ENCODE results near the gene HACD3.

The HACD3 gene

GRCh38 chr15:65553691-65554090, 23.4 kb downstream of the HACD3 start:
- no peak overlapping the region for H3K4me3 ChIP-seq (ENCODE audit: low read depth, low read length)
- no peaks in the 10 kb centered on the region for H3K79me2 ChIP-seq
- no peaks in the 10 kb centered on the region for H3K4me1 ChIP-seq
- H3K9me3 ChIP-seq (ENCODE audit: control insufficient read depth, low read length) = no peaks in the 10 kb centered on the region
- H3K36me3 ChIP-seq (ENCODE audit: control insufficient read depth, insufficient read depth, low read length) = no peaks in the 10 kb centered on the region
- H3K4me2 ChIP-seq (ENCODE audit: low read length) = no peak overlapping the region
- H3K27me3 ChIP-seq (ENCODE audit: control insufficient read depth, insufficient read depth, low read length) = no peaks in the 10 kb centered on the region
- no peak overlapping the region for H2AFZ ChIP-seq
- TF ChIP-seq, protein P1, sequence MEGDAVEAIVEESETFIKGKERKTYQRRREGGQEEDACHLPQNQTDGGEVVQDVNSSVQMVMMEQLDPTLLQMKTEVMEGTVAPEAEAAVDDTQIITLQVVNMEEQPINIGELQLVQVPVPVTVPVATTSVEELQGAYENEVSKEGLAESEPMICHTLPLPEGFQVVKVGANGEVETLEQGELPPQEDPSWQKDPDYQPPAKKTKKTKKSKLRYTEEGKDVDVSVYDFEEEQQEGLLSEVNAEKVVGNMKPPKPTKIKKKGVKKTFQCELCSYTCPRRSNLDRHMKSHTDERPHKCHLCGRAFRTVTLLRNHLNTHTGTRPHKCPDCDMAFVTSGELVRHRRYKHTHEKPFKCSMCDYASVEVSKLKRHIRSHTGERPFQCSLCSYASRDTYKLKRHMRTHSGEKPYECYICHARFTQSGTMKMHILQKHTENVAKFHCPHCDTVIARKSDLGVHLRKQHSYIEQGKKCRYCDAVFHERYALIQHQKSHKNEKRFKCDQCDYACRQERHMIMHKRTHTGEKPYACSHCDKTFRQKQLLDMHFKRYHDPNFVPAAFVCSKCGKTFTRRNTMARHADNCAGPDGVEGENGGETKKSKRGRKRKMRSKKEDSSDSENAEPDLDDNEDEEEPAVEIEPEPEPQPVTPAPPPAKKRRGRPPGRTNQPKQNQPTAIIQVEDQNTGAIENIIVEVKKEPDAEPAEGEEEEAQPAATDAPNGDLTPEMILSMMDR (IDR thresholded peaks at IDR 0.05) = no peak
- no peak overlapping the region for H3K9ac ChIP-seq
- no peak overlapping the region for H3K27ac ChIP-seq

DNA sequence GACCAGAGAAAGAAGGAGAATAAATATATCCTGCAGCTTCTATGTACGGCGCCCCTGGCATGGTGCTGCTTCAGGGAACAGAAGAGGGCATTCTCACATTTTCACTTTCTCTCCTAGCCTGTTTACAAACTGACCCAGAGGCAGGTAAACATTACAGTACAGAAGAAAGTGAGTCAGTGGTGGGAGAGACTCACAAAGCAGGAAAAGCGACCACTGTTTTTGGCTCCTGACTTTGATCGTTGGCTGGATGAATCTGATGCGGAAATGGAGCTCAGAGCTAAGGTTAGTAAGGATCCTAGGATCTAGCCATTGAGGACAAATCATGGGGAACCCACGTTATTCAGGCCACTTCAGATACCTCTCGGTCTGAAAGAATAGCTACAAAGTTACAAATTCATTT, 26.4 kb downstream of the HACD3 start:
- TF ChIP-seq, protein P1 (IDR thresholded peaks at IDR 0.05) = no peak
- Histone ChIP-seq H3K4me1 (no peaks in the 10 kb centered on the region), H3K36me3 (ENCODE audit: control insufficient read depth, insufficient read depth, low read length) (no peaks in the 10 kb centered on the region), H2AFZ (no peak overlapping the region), H3K27me3 (ENCODE audit: control insufficient read depth, insufficient read depth, low read length) (no peaks in the 10 kb centered on the region), H3K79me2 (no peaks in the 10 kb centered on the region), H3K9me3 (ENCODE audit: control insufficient read depth, low read length) (no peaks in the 10 kb centered on the region), H3K27ac (no peak overlapping the region), H3K4me3 (ENCODE audit: low read depth, low read length) (no peak overlapping the region), H3K9ac (no peak overlapping the region), H3K4me2 (ENCODE audit: low read length) (no peak overlapping the region)

DNA sequence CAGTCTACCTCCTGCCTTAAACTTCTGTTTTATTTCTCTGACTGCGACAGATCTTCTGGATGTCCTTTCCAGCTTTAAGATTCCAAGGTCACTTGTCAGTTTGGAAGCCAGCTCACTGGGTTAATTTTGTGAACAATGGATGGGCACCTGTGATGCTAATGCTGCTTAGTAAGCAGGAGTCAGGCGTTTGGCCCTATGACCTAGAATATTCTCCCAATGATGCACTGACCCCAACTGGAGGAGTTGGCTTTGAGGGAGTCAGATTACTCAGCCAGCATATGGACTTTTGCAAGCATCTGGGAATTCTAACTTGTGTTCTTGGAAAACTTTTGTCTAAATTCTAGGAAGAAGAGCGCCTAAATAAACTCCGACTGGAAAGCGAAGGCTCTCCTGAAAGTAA, 28.1 kb downstream of the HACD3 start:
- Histone ChIP-seq H3K4me2 (ENCODE audit: low read length) (no peak overlapping the region), H3K27ac (no peak overlapping the region), H3K36me3 (ENCODE audit: control insufficient read depth, insufficient read depth, low read length) (no peaks in the 10 kb centered on the region), H3K4me3 (ENCODE audit: low read depth, low read length) (no peak overlapping the region), H3K79me2 (no peaks in the 10 kb centered on the region), H3K4me1 (no peaks in the 10 kb centered on the region), H3K27me3 (ENCODE audit: control insufficient read depth, insufficient read depth, low read length) (no peaks in the 10 kb centered on the region), H3K9ac (no peak overlapping the region), H3K9me3 (ENCODE audit: control insufficient read depth, low read length) (no peaks in the 10 kb centered on the region), H2AFZ (no peak overlapping the region)
- TF ChIP-seq, protein P1 (IDR thresholded peaks at IDR 0.05) = no peak

- Histone ChIP-seq H3K27me3 (ENCODE audit: control insufficient read depth, insufficient read depth, low read length) (no peaks in the 10 kb centered on the region), H3K36me3 (ENCODE audit: control insufficient read depth, insufficient read depth, low read length) (no peaks in the 10 kb centered on the region), H3K4me2 (ENCODE audit: low read length) (no peak overlapping the region), H3K4me3 (ENCODE audit: low read depth, low read length) (no peak overlapping the region), H3K9ac (no peak overlapping the region), H3K9me3 (ENCODE audit: control insufficient read depth, low read length) (no peaks in the 10 kb centered on the region), H3K79me2 (no peaks in the 10 kb centered on the region), H2AFZ (no peak overlapping the region), H3K27ac (no peak overlapping the region), H3K4me1 (no peaks in the 10 kb centered on the region)
- TF ChIP-seq, protein P1 (IDR thresholded peaks at IDR 0.05) = no peak
Measured at GRCh38 chr15:65558997-65559760, 28.9 kb downstream of the HACD3 start.

DNA sequence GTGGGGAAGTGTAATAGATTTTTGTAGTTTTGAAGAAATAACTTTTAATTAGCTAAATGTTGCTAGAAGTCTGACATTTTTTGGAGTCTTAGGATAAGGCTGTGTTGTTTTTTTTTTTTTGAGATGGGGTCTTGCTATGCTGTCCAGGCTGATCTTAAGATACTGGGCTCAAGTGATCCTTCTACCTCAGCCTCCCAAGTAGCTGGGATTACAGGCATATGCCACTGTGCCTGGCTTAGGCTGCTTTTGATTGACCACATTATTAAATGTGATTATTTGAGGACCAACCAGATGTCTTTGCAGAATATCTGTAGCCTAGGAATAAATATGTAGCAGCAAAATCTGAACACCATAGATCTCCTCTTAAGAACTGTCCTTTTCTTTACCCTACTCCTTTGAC, 29.7 kb downstream of the HACD3 start:
- Histone ChIP-seq H3K36me3 (ENCODE audit: control insufficient read depth, insufficient read depth, low read length) (no peaks in the 10 kb centered on the region), H3K4me3 (ENCODE audit: low read depth, low read length) (no peak overlapping the region), H3K4me2 (ENCODE audit: low read length) (no peak overlapping the region), H2AFZ (no peak overlapping the region), H3K4me1 (no peaks in the 10 kb centered on the region), H3K79me2 (no peaks in the 10 kb centered on the region), H3K27me3 (ENCODE audit: control insufficient read depth, insufficient read depth, low read length) (no peaks in the 10 kb centered on the region), H3K27ac (no peak overlapping the region), H3K9ac (no peak overlapping the region), H3K9me3 (ENCODE audit: control insufficient read depth, low read length) (no peaks in the 10 kb centered on the region)
- TF ChIP-seq, protein P1 (IDR thresholded peaks at IDR 0.05) = no peak
